Breast epithelium (tissue), 4 donors: ENCODE measurements around the gene BCL3. TPM values are rescaled to one million over a fixed set of nuclear protein-coding genes. Genes with fewer than 3 reads are reported as not detected.
A peak's percentile ranks its signal among the peaks of the same experiment; 100 is the strongest.

Source experiments
- DNase-seq, 2 donors: peaks; one replicate each; pipeline ENCODE4 v3.0.0-alpha.2; 2019; ENCODE audit warnings: low spot score in 2 of 2
- H3K27ac ChIP-seq, 2 donors: fragments of 200-600 bp; sonication (generic) in 1 of 2; one replicate each; pipeline ENCODE4 v1.5.1; 2016 to 2019; ENCODE audit warnings: mild to moderate bottlenecking in 1 of 2
- H3K27me3 ChIP-seq, 2 donors: fragments of 200-600 bp; sonication (generic) in 1 of 2; one replicate each; pipeline versions ENCODE4 v1.5.1 to v1.6.0; 2017 to 2019; ENCODE audit warnings: control low read depth in 1 of 2, mild to moderate bottlenecking in 1 of 2
- H3K36me3 ChIP-seq: fragments of 200-600 bp; one replicate; pipeline ENCODE4 v1.5.1; 2019
- H3K4me1 ChIP-seq, 2 donors: fragments of 200-600 bp; sonication (generic); one replicate each; pipeline ENCODE4 v1.5.1; 2016 to 2019; ENCODE audit warnings: control low read depth in 1 of 2
- H3K4me3 ChIP-seq, 3 donors: fragments of 200-600 bp; sonication (generic); 1 replicate in 2 of 3; 2 replicates in 1 of 3; pipeline ENCODE4 v1.5.1; 2016 to 2019; ENCODE audit warnings: mild to moderate bottlenecking in 3 of 3, moderate library complexity in 2 of 3
- H3K9me3 ChIP-seq, 2 donors: fragments of 200-600 bp; sonication (generic) in 1 of 2; one replicate each; pipeline ENCODE4 v1.5.1; 2016 to 2019; ENCODE audit warnings: control low read depth in 1 of 2
- CTCF ChIP-seq, 3 donors: fragments of 450-650 bp; IDR thresholded peaks; one replicate each; pipeline ENCODE4 v1.5.1; 2016 to 2017; ENCODE audit warnings: antibody characterized with exemption in 3 of 3, mild to moderate bottlenecking in 3 of 3, moderate library complexity in 3 of 3
- POLR2A ChIP-seq: fragments of 450-650 bp; IDR thresholded peaks from one replicate; pipeline ENCODE4 v1.6.1; 2016; ENCODE audit warnings: antibody characterized with exemption, mild to moderate bottlenecking, moderate library complexity
- POLR2AphosphoS5 ChIP-seq, 3 donors: sonication (generic); formaldehyde crosslinking; IDR thresholded peaks; one replicate each; pipeline ENCODE4 v1.6.1; 2017; ENCODE audit warnings: antibody characterized with exemption in 3 of 3
- intact Hi-C: fragments of 100-400 bp; cut with DNase I; formaldehyde crosslinking; loops from one replicate; pipeline ENCODE4 v1.15.1; 2023; ENCODE audit warnings: low total_unique reads
- total RNA-seq, 3 donors: library from RNA; depleted of rRNA; stranded (reverse); fragments of >200 nt; gene quantifications; one replicate each; pipeline ENCODE4 v1.1.0, GENCODE V29; 2016

BCL3 gene
- total RNA-seq, 3 donors from 2014 or later, result 4.3 to 37.6 (median 34.4) TPM

GRCh38 chr19:44796701-44797115 is 48.2 kb downstream of the BCL3 start:
- intact Hi-C loops, result no loop called here
- H3K4me3 ChIP-seq, result no peak overlapping the region
- peak; percentile 55 to 79 for DNase-seq
- peak overlapping the region; percentile 80 to 86 for H3K27ac ChIP-seq
- H3K4me1 ChIP-seq, result no peaks in the 10 kb centered on the region
- no peaks in the 10 kb centered on the region for H3K9me3 ChIP-seq
- H3K36me3 ChIP-seq, result no peaks in the 10 kb centered on the region
- TF ChIP-seq POLR2A (no peak), CTCF (IDR thresholded peaks at IDR 0.05) (no peak)
- no peaks in the 10 kb centered on the region for H3K27me3 ChIP-seq

DNA sequence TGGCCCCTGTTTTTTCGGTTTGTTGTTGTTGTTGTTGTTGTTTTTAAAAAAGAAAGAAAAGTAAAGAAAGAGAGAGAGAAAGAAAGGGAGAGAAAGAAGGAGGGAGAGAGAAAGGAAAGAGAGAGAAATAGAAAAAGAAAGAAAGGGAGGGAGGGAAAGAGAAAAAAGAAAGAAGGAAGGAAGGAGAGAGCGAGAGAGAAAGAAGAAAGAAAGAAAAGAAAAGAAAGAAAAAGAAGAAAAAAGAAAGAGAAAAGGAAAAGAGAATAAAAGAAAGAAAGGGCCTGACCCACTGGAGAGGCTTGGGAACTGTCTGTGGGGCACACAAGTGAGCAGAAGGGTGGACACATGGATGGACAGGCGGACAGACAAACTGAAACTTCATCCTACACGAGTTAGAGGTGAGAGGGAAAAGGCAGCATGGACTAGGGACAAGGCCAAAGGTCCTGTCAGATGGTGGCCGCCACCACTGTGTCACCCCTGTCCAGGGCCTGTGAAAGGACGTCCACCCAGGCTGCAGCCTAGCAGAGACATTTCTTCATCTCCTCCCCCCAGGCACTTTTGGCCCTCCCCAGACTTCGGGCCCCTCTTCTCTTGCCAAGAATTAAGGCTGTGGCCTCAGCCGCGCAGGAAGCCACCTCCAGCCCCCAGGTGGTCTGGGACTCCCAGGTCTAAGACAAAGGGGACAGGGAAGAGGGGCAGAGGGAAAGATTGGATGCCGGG is 51.3 kb downstream of the BCL3 start:
- Histone ChIP-seq H3K4me3 (no peak overlapping the region), H3K4me1 (no peaks in the 10 kb centered on the region), H3K9me3 (no peaks in the 10 kb centered on the region), H3K27me3 (no peaks in the 10 kb centered on the region), H3K27ac (peak overlapping the region; percentile 33 to 44), H3K36me3 (no peaks in the 10 kb centered on the region)
- DNase-seq, result no peak
- no peak for TF ChIP-seq CTCF (IDR thresholded peaks at IDR 0.05)
- TF ChIP-seq POLR2AphosphoS5 (IDR thresholded peaks at IDR 0.05), result no peak
- TF ChIP-seq POLR2A, result no peak
- intact Hi-C loops, result no loop called here

DNA sequence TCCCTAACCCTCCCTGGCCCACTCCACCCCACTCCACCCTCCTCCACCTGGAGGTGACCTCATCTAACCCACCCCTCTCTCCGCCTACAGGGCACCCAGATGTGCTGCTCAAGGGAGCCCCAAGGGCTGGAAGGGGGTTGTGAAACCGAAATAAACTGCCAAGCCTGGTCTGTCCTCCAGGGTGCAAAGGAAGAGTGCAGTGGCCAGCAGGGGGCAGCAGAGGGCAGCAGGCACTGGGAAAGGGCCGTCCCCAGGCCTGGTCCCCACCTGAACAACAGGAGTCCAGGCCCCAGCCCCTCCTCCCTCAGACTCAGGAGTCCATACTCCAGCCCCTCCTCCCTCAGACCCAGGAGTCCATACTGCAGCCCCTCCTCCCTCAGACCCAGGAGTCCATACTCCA is 52.0 kb downstream of the BCL3 start:
- Histone ChIP-seq H3K27ac (peak overlapping the region; percentile 33 to 44), H3K4me1 (no peaks in the 10 kb centered on the region), H3K9me3 (no peaks in the 10 kb centered on the region), H3K27me3 (no peaks in the 10 kb centered on the region), H3K36me3 (no peaks in the 10 kb centered on the region), H3K4me3 (no peak overlapping the region)
- DNase-seq, result peak; percentile 72 to 89
- TF ChIP-seq POLR2A (no peak), POLR2AphosphoS5 (IDR thresholded peaks at IDR 0.05) (peak in 1 of 3 donors; percentile 26), CTCF (IDR thresholded peaks at IDR 0.05) (peak; percentile 94 to 97 (median 96))
- intact Hi-C loops, result no loop called here

- Histone ChIP-seq H3K4me1 (peaks cover 0 to 5% of the 10 kb centered on the region in 2 donors), H3K36me3 (no peaks in the 10 kb centered on the region), H3K27me3 (no peaks in the 10 kb centered on the region), H3K27ac (peak overlapping the region in 1 of 2 donors; percentile 45), H3K4me3 (no peak overlapping the region), H3K9me3 (no peaks in the 10 kb centered on the region)
- TF ChIP-seq POLR2A, result no peak
- TF ChIP-seq CTCF (IDR thresholded peaks at IDR 0.05), result peak in 1 of 3 donors; percentile 10
- intact Hi-C loops, result no loop called here
- peak; percentile 66 to 84 for DNase-seq
These were observed 55.2 kb downstream of the BCL3 start for GRCh38 chr19:44803442-44804428.

GRCh38 chr19:44806291-44806690 is 57.8 kb downstream of the BCL3 start:
- H3K27me3 ChIP-seq, result no peaks in the 10 kb centered on the region
- H3K27ac ChIP-seq, result no peak overlapping the region
- H3K4me1 ChIP-seq, result peaks cover 4 to 10% of the 10 kb centered on the region in 2 donors
- no peaks in the 10 kb centered on the region for H3K9me3 ChIP-seq
- no peaks in the 10 kb centered on the region for H3K36me3 ChIP-seq
- intact Hi-C loops, result no loop called here
- no peak overlapping the region for H3K4me3 ChIP-seq
- DNase-seq, result no peak
- TF ChIP-seq CTCF (IDR thresholded peaks at IDR 0.05) (no peak), POLR2A (no peak), POLR2AphosphoS5 (IDR thresholded peaks at IDR 0.05) (no peak)
